ENCODE measurements around the gene DHX35.

DHX35 gene

GRCh38 chr20:39067526-39068216 lies 105.5 kb downstream of the DHX35 start:
- Histone ChIP-seq H3K36me3 (ENCODE audit: control insufficient read depth in 2 of 2, insufficient read depth in 1 of 2, low read length in 2 of 2) (no peaks in the 10 kb centered on the region), H3K27ac (ENCODE audit: extremely low read depth, low read depth, low read length) (no peak overlapping the region), H3K4me1 (ENCODE audit: control insufficient read depth, insufficient read depth, low read length) (no peaks in the 10 kb centered on the region), H3K9me3 (ENCODE audit: control insufficient read depth, insufficient read depth, low read depth, low read length) (no peaks in the 10 kb centered on the region), H3K4me3 (ENCODE audit: low read depth, low read length) (no peak overlapping the region)
- ChIA-PET POLR2A (no interaction called here), CTCF (interaction anchor here (0.7 to 3.4 kb wide), 6 partner anchors 8 to 21 kb away, joined by 3 to 14 read pairs (median 5); no protein-coding TSS in a partner anchor)
- no peak for TF ChIP-seq ZNF768 (tag by site-specific recombination; IDR thresholded peaks at IDR 0.05)
- TF ChIP-seq ZSCAN4 (tag by site-specific recombination; IDR thresholded peaks at IDR 0.05), result no peak
- TF ChIP-seq ZSCAN16 (tag by site-specific recombination; IDR thresholded peaks at IDR 0.05), result no peak
- no peak for TF ChIP-seq ZNF404 (tag by site-specific recombination; IDR thresholded peaks at IDR 0.05)
- TF ChIP-seq ZNF664 (tag by site-specific recombination; IDR thresholded peaks at IDR 0.05), result no peak
- TF ChIP-seq ZNF341 (tag by site-specific recombination; IDR thresholded peaks at IDR 0.05; ENCODE audit: low read depth), result no peak
- TF ChIP-seq SP2 (tag by site-specific recombination; IDR thresholded peaks at IDR 0.05), result no peak
- TF ChIP-seq ZNF596 (tag by site-specific recombination; IDR thresholded peaks at IDR 0.05), result no peak
- TF ChIP-seq ZNF121 (tag by site-specific recombination; IDR thresholded peaks at IDR 0.05), result no peak
- no peak for TF ChIP-seq SCRT2 (tag by site-specific recombination; IDR thresholded peaks at IDR 0.05)
- TF ChIP-seq ZNF146 (tag by site-specific recombination; IDR thresholded peaks at IDR 0.05), result no peak
- TF ChIP-seq ZFP37 (tag by site-specific recombination; IDR thresholded peaks at IDR 0.05), result no peak
- TF ChIP-seq ZNF600 (tag by site-specific recombination; IDR thresholded peaks at IDR 0.05), result no peak
- TF ChIP-seq ZNF48 (tag by site-specific recombination; IDR thresholded peaks at IDR 0.05), result no peak
- no peak for TF ChIP-seq SP3 (tag by site-specific recombination; IDR thresholded peaks at IDR 0.05)
- TF ChIP-seq ZNF311 (tag by site-specific recombination; IDR thresholded peaks at IDR 0.05; ENCODE audit: borderline replicate concordance), result no peak
- no peak for TF ChIP-seq ZNF610 (tag by site-specific recombination; IDR thresholded peaks at IDR 0.05; ENCODE audit: borderline replicate concordance)
- no peak for TF ChIP-seq ZNF544 (tag by site-specific recombination; IDR thresholded peaks at IDR 0.05)
- no peak for TF ChIP-seq ZNF112 (tag by site-specific recombination; IDR thresholded peaks at IDR 0.05)
- no peak for TF ChIP-seq TSHZ1 (tag by site-specific recombination; IDR thresholded peaks at IDR 0.05; ENCODE audit: borderline replicate concordance)

GRCh38 chr20:39069976-39070375 lies 107.8 kb downstream of the DHX35 start:
- no peak overlapping the region for H3K4me3 ChIP-seq (ENCODE audit: low read depth, low read length)
- ChIA-PET POLR2A (no interaction called here), CTCF (interaction anchor here (0.5 to 3.4 kb wide), 7 partner anchors 11 to 330 kb away, joined by 3 to 14 read pairs (median 4); no protein-coding TSS in a partner anchor)
- H3K27ac ChIP-seq (ENCODE audit: extremely low read depth, low read depth, low read length), result no peak overlapping the region
- H3K4me1 ChIP-seq (ENCODE audit: control insufficient read depth, insufficient read depth, low read length), result no peaks in the 10 kb centered on the region
- no peaks in the 10 kb centered on the region for H3K36me3 ChIP-seq (ENCODE audit: control insufficient read depth in 2 of 2, insufficient read depth in 1 of 2, low read length in 2 of 2)
- no peaks in the 10 kb centered on the region for H3K9me3 ChIP-seq (ENCODE audit: control insufficient read depth, insufficient read depth, low read depth, low read length)
- no peak for TF ChIP-seq ZNF138 (tag by site-specific recombination; IDR thresholded peaks at IDR 0.05; ENCODE audit: borderline replicate concordance)
- no peak for TF ChIP-seq ZNF280C (tag by site-specific recombination; IDR thresholded peaks at IDR 0.05)
- no peak for TF ChIP-seq ZNF157 (tag by site-specific recombination; IDR thresholded peaks at IDR 0.05)
- TF ChIP-seq SALL2 (tag by site-specific recombination; IDR thresholded peaks at IDR 0.05; ENCODE audit: borderline replicate concordance), result no peak
- TF ChIP-seq ZBTB44 (tag by site-specific recombination; IDR thresholded peaks at IDR 0.05), result no peak
- no peak for TF ChIP-seq PRDM6 (tag by site-specific recombination; IDR thresholded peaks at IDR 0.05)
- TF ChIP-seq ZNF112 (tag by site-specific recombination; IDR thresholded peaks at IDR 0.05), result no peak

All from HEK293 (cell line).